Liver (tissue), 9 donors: ENCODE data around the gene NMUR1. TPM values are rescaled to one million over a fixed set of nuclear protein-coding genes. Genes with fewer than 3 reads are reported as not detected.

Experiments
- DNase-seq: peaks from one replicate; pipeline ENCODE4 v3.0.0-alpha.2; 2017; ENCODE audit warnings: low spot score
- H3K27ac ChIP-seq, 2 donors: one replicate each; pipeline ENCODE4 v1.7.0; 2013; ENCODE audit warnings: inconsistent platforms in 2 of 2, low read length in 2 of 2, control low read depth in 1 of 2, low read depth in 1 of 2, mild to moderate bottlenecking in 1 of 2
- H3K27me3 ChIP-seq, 4 donors: one replicate each; pipeline versions ENCODE4 v1.6.1 to v1.7.0; 2013; ENCODE audit warnings: low read length in 3 of 4, inconsistent platforms in 1 of 4, mild to moderate bottlenecking in 1 of 4, moderate library complexity in 1 of 4; ENCODE audit not compliant: control insufficient read depth in 4 of 4, insufficient read depth in 4 of 4
- H3K36me3 ChIP-seq, 4 donors: one replicate each; pipeline versions ENCODE4 v1.6.1 to v1.7.0; 2013; ENCODE audit warnings: low read length in 3 of 4, mild to moderate bottlenecking in 3 of 4, low read depth in 1 of 4, moderate library complexity in 1 of 4; ENCODE audit not compliant: control insufficient read depth in 4 of 4, insufficient read depth in 3 of 4
- H3K4me1 ChIP-seq, 4 donors: one replicate each; pipeline versions ENCODE4 v1.6.1 to v1.7.0; 2013; ENCODE audit warnings: low read length in 3 of 4, mild to moderate bottlenecking in 3 of 4, moderate library complexity in 1 of 4; ENCODE audit not compliant: control insufficient read depth in 4 of 4, insufficient read depth in 4 of 4
- H3K4me3 ChIP-seq, 3 donors: one replicate each; pipeline versions ENCODE4 v1.6.1 to v1.7.0; 2013; ENCODE audit warnings: low read length in 3 of 3, control low read depth in 1 of 3, low read depth in 1 of 3, mild to moderate bottlenecking in 1 of 3
- H3K9ac ChIP-seq, 2 donors: one replicate each; pipeline ENCODE4 v1.7.0; 2013; ENCODE audit warnings: low read length in 2 of 2, mild to moderate bottlenecking in 2 of 2, moderate library complexity in 2 of 2, control low read depth in 1 of 2, low read depth in 1 of 2
- H3K9me3 ChIP-seq, 4 donors: one replicate each; pipeline versions ENCODE4 v1.6.1 to v1.7.0; 2013; ENCODE audit warnings: low read length in 3 of 4; ENCODE audit not compliant: control insufficient read depth in 4 of 4
- ATF3 ChIP-seq: IDR thresholded peaks from 2 replicates; pipeline ENCODE4 v1.6.1; 2016; ENCODE audit warnings: antibody characterized with exemption
- CTCF ChIP-seq: fragments of 150-350 bp; IDR thresholded peaks from 2 replicates; pipeline ENCODE4 v1.5.1; 2017; ENCODE audit warnings: improper control_type of control experiment, low read depth, low read length; ENCODE audit not compliant: missing input control
- FOXA1 ChIP-seq: IDR thresholded peaks from 2 replicates; pipeline ENCODE4 v1.6.1; 2016; ENCODE audit warnings: antibody characterized with exemption
- FOXA2 ChIP-seq: IDR thresholded peaks from 2 replicates; pipeline ENCODE4 v1.6.1; 2016; ENCODE audit warnings: antibody characterized with exemption
- GABPA ChIP-seq, 2 donors: IDR thresholded peaks in 1 of 2; conservative IDR thresholded peaks in 1 of 2; 2 replicates each; pipeline ENCODE4 v1.6.1; 2016; ENCODE audit warnings: antibody characterized with exemption in 2 of 2, mild to moderate bottlenecking in 1 of 2, moderate library complexity in 1 of 2
- HNF4A ChIP-seq, 2 donors: conservative IDR thresholded peaks; 2 replicates each; pipeline ENCODE4 v1.6.1; 2016; ENCODE audit warnings: antibody characterized with exemption in 2 of 2, mild to moderate bottlenecking in 2 of 2
- HNF4G ChIP-seq: IDR thresholded peaks from 2 replicates; pipeline ENCODE4 v1.6.1; 2016; ENCODE audit warnings: antibody characterized with exemption
- MAX ChIP-seq: IDR thresholded peaks from 2 replicates; pipeline ENCODE4 v1.6.1; 2016; ENCODE audit warnings: antibody characterized with exemption
- NR2F2 ChIP-seq: IDR thresholded peaks from 2 replicates; pipeline ENCODE4 v1.6.1; 2016; ENCODE audit warnings: antibody characterized with exemption
- RAD21 ChIP-seq, 2 donors: IDR thresholded peaks; 2 replicates each; pipeline ENCODE4 v1.6.1; 2016; ENCODE audit warnings: antibody characterized with exemption in 2 of 2, mild to moderate bottlenecking in 2 of 2
- REST ChIP-seq: IDR thresholded peaks from 2 replicates; pipeline ENCODE4 v1.6.1; 2016; ENCODE audit warnings: antibody characterized with exemption, mild to moderate bottlenecking
- RXRA ChIP-seq, 2 donors: IDR thresholded peaks; 2 replicates each; pipeline ENCODE4 v1.6.1; 2017 to 2018; ENCODE audit warnings: antibody characterized with exemption in 2 of 2, mild to moderate bottlenecking in 1 of 2
- TAF1 ChIP-seq: conservative IDR thresholded peaks from 2 replicates; pipeline ENCODE4 v1.6.1; 2016; ENCODE audit warnings: antibody characterized with exemption, mild to moderate bottlenecking
- YY1 ChIP-seq: IDR thresholded peaks from 2 replicates; pipeline ENCODE4 v1.6.1; 2016; ENCODE audit warnings: antibody characterized with exemption, mild to moderate bottlenecking
- ZBTB33 ChIP-seq: IDR thresholded peaks from 2 replicates; pipeline ENCODE4 v1.6.1; 2016; ENCODE audit warnings: antibody characterized with exemption
- WGBS: extraction: QIAGEN DNeasy Blood & Tissue Kit; methylation state at CpG from one replicate; pipeline ENCODE4 v1.1.7; 2013; 5-methylcytosine and 5-hydroxymethylcytosine counted together
- polyA plus RNA-seq, 2 donors: library from polyadenylated mRNA; stranded (reverse) in 1 of 2; unstranded in 1 of 2; fragments of 200-250 nt in 1 of 2; fragments of >200 nt in 1 of 2; fragmentation: Nextera tagmentation in 1 of 2; extraction: Ambion mirVana in 1 of 2; gene quantifications; one replicate each; pipeline versions ENCODE4 v1.2.1 to v1.2.3, GENCODE V29; 2013 to 2015
- total RNA-seq, 2 donors: library from RNA; depleted of rRNA; stranded (reverse); fragments of >200 nt; gene quantifications; one replicate each; pipeline ENCODE4 v1.2.3, GENCODE V29; 2014
- donor health status: healthy.
- donor health status: healthy.
- donor health status: healthy.
- donor health status: healthy.
- donor health status: healthy.

Gene NMUR1
- total and polyA plus RNA-seq, 4 donors = 0.23 to 0.84 (median 0.52) TPM

GRCh38 chr2:231513746-231514224 is 16.5 kb downstream of the NMUR1 start:
- H3K27me3 ChIP-seq = no peaks in the 10 kb centered on the region
- peak overlapping the region; percentile 71 to 92 for H3K27ac ChIP-seq
- no peaks in the 10 kb centered on the region for H3K9me3 ChIP-seq
- no peaks in the 10 kb centered on the region for H3K36me3 ChIP-seq
- no peak for DNase-seq
- TF ChIP-seq RXRA (IDR thresholded peaks at IDR 0.05) (no peak), REST (no peak), YY1 (no peak), GABPA (IDR thresholded peaks at IDR 0.05 in 1 of 2, conservative IDR thresholded peaks at IDR 0.05 in 1 of 2) (no peak), FOXA1 (no peak), NR2F2 (no peak), CTCF (no peak), HNF4A (conservative IDR thresholded peaks at IDR 0.05) (no peak)
- peaks cover 0 to 15% (median 3%) of the 10 kb centered on the region in 4 donors for H3K4me1 ChIP-seq
- peak overlapping the region; percentile 62 to 94 (median 68) for H3K4me3 ChIP-seq
- 28% methylated on average over 7 of the region's 7 CpGs for whole genome bisulfite sequencing
- H3K9ac ChIP-seq = peak overlapping the region; percentile 34 to 83

GRCh38 chr2:231512222-231512621 is 18.0 kb downstream of the NMUR1 start:
- no peaks in the 10 kb centered on the region for H3K36me3 ChIP-seq
- no peaks in the 10 kb centered on the region for H3K27me3 ChIP-seq
- DNase-seq = no peak
- peaks cover 0 to 15% (median 3%) of the 10 kb centered on the region in 4 donors for H3K4me1 ChIP-seq
- H3K27ac ChIP-seq = no peak overlapping the region
- TF ChIP-seq FOXA1 (no peak), RAD21 (IDR thresholded peaks at IDR 0.05) (no peak), GABPA (IDR thresholded peaks at IDR 0.05 in 1 of 2, conservative IDR thresholded peaks at IDR 0.05 in 1 of 2) (no peak), FOXA2 (no peak), ATF3 (no peak), ZBTB33 (no peak), HNF4G (no peak), YY1 (no peak), TAF1 (no peak), MAX (no peak), CTCF (no peak), REST (no peak)
- no peak overlapping the region for H3K9ac ChIP-seq
- WGBS = 84% methylated on average over 5 of the region's 5 CpGs
- no peak overlapping the region for H3K4me3 ChIP-seq
- no peaks in the 10 kb centered on the region for H3K9me3 ChIP-seq
